Activated CD4-positive, alpha-beta T cell treated with anti-CD3 and anti-CD28 coated beads, Interleukin-10, Interleukin-2, amounts not matched to agents 100 ng/mL and 50 ng/mL, durations not matched to agents 16 hours and 8 hours (primary cell): ENCODE data around the gene IER2.
A peak's percentile ranks its signal among the peaks of the same experiment; 100 is the strongest.
"Not testable (repeated sequence)": the region's sequence is repeated elsewhere in the genome, so short reads cannot be mapped to it uniquely, and the experiment has no call there.

Experiments used
- DNase-seq: peaks from one replicate; pipeline ENCODE4 v3.0.0-alpha.2; 2020

The IER2 gene

GRCh38 chr19:13165162-13165997, 15.2 kb downstream of the IER2 start:
- DNase-seq, result no peak

- DNase-seq, result not testable (repeated sequence)
Observed at GRCh38 chr19:13166151-13166550, 15.9 kb downstream of the IER2 start.

- DNase-seq, result no peak
Observed at GRCh38 chr19:13169769-13170168, 19.6 kb downstream of the IER2 start.

- no peak for DNase-seq
Observed at GRCh38 chr19:13171146-13171545, 20.9 kb downstream of the IER2 start.

- DNase-seq, result peak; percentile 47
Observed at GRCh38 chr19:13172346-13173138, 22.3 kb downstream of the IER2 start.

- no peak for DNase-seq
Observed at GRCh38 chr19:13173139-13173737, 23.0 kb downstream of the IER2 start.

- no peak for DNase-seq
Observed at GRCh38 chr19:13176345-13176744, 26.1 kb downstream of the IER2 start.

GRCh38 chr19:13177584-13177983, 27.4 kb downstream of the IER2 start:
- not testable (repeated sequence) for DNase-seq

- not testable (repeated sequence) for DNase-seq
Observed at GRCh38 chr19:13178291-13178690, 28.1 kb downstream of the IER2 start.

- DNase-seq, result peak; percentile 23
Observed at GRCh38 chr19:13181747-13182388, 31.7 kb downstream of the IER2 start.

GRCh38 chr19:13184926-13185325, 34.7 kb downstream of the IER2 start:
- not testable (repeated sequence) for DNase-seq

GRCh38 chr19:13185763-13186657, 35.8 kb downstream of the IER2 start:
- not testable (repeated sequence) for DNase-seq

- DNase-seq, result not testable (repeated sequence)
Observed at GRCh38 chr19:13186688-13187087, 36.5 kb downstream of the IER2 start.

- DNase-seq, result no peak
Observed at GRCh38 chr19:13187419-13187818, 37.2 kb downstream of the IER2 start.

GRCh38 chr19:13189600-13189999, 39.4 kb downstream of the IER2 start:
- no peak for DNase-seq

- DNase-seq, result peak; percentile 26
Observed at GRCh38 chr19:13190781-13191540, 40.8 kb downstream of the IER2 start.

GRCh38 chr19:13195678-13196077, 45.5 kb downstream of the IER2 start:
- peak; percentile 55 for DNase-seq

GRCh38 chr19:13198634-13199033, 48.4 kb downstream of the IER2 start:
- no peak for DNase-seq

GRCh38 chr19:13202112-13202511, 51.9 kb downstream of the IER2 start:
- not testable (repeated sequence) for DNase-seq
